ENCODE measurements around the gene BICDL2. TPM values are rescaled to one million over a fixed set of nuclear protein-coding genes. Genes with fewer than 3 reads are reported as not detected.
"Not testable (repeated sequence)": the region's sequence is repeated elsewhere in the genome, so short reads cannot be mapped to it uniquely, and the experiment has no call there.

The BICDL2 gene
- polyA plus RNA-seq, 4 donors: 0.07 to 7.7 (median 2.6) TPM

DNA sequence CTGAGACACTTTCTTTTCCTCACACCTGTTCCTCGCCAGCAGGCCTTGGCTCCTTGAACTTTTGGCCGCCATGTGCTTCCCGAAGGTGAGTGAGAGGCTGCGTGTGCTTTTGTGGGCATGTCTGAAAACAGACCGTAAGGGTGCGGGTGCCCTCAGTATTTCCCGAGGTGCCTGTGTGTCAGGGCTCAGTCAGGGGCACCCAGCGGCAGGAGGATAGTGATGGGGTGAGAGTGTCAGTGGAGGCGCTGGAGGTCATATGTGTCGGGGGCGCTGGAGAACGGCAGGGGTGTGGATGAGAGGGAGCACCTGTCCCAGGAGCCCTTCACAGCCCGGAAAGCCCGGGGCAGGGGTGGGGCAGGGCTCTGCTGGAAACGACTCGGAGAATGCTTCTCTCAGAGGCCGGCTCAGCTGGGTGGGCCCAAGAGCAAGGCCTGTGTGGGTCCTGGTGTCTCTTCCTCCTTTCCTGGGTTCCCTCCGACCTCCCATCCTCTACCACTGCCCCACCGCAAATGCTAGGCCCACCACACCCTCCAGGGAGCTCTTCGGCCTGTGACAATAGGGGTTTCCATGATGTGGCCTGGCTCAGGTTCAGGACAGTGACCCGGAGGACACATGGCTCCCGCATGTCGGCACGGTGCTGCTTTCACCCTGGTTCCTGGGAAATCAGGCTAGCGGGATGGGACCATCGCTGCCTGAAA is 29.1 kb upstream of the BICDL2 start:
- DNase-seq (ENCODE audit: low read depth in 4 of 4, low spot score in 3 of 4): no peak

DNA sequence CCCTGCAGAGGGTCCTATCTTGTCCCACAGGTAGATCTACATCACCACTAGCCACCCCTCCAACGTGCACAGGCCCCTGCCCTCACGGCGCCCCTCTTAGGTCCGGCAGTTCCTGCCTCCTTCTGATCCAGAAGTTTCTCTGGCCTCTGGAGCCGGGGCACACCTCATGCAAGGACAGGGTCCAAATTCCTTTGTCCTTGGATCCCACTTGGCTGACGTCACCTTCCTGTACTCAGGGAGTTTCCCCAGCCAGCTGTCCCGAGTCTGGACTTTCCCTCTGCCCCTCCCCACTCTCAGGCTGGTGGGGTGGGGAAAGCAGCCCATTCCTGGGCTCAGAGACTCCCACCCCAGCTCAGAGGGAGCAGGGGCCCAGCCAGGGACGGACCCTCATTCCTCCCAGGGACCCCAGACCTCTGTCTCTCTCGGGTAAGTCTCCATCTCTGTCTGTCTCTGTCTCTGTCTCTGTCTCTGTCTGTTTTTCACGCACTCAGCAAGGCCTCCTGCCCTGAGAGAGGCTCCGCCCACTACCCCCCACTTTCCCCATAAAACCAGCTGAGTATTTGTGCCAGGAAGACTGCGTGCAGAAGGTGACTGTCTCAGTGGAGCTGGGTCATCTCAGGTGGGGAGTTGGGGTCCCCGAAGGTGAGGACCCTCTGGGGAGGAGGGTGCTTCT is 28.5 kb upstream of the BICDL2 start, which contains the start of gene IL32:
IL32 (plus strand) TSS at position 572 of the 673 bp plus-strand sequence. CDS start 172 bp downstream, outside the sequence.
- DNase-seq (ENCODE audit: low read depth in 4 of 4, low spot score in 3 of 4): no peak

DNA sequence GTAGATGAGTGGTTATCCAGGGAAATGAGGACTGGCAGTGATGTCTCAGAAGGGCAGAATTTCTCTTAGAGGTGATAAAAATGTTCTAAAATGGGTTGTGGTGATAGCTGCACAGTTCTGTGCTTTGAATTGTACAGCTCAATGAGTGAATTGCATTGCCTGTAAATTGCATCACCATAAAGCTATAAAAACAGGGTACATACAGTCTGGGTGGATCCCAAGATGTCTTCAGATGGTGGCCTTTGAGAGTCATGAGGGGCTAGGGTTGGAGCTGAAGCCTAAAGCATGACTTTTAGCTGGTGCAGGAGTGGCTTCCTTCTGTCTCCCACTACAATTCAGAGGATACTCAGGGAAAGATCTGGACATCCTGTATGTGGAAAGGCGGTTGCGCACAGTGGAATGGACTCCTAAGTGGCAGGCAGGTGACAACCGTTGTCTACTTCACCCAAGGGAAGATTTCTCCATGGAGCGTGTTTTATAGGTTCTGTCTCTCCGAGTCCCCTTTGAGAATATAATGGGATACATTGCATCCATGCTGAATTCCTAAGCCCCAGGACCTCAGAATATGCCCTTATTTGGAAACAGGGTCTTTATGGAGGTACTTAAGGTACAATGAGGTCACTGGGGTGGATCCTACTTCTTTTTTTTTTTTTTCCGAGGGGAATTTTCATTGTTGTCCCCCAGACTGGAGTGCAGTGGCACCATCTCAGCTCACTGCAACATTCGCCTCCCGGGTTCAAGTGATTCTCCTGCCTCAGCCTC is 27.1 kb upstream of the BICDL2 start:
- DNase-seq (ENCODE audit: low read depth in 4 of 4, low spot score in 3 of 4): no peak

DNA sequence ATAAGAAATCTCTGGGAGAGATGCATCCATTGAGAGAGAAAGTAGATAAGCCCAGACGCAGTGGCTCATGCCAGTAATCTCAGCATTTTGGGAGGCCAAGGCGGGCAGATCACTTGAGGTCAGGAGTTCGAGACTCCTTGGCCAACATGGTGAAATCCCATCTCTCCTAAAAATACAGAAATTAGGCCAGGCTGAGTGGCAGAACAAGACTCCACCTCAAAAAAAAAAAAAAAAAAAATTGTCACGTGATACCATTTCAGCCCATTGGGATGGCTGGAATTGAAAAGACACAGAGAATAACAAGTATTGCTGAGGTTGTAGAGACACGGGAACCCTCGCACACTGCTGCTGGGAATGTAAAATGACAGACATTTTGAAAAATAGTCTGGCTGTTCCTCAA is 25.8 kb upstream of the BICDL2 start:
- DNase-seq (ENCODE audit: low read depth in 4 of 4, low spot score in 3 of 4): no peak

DNA sequence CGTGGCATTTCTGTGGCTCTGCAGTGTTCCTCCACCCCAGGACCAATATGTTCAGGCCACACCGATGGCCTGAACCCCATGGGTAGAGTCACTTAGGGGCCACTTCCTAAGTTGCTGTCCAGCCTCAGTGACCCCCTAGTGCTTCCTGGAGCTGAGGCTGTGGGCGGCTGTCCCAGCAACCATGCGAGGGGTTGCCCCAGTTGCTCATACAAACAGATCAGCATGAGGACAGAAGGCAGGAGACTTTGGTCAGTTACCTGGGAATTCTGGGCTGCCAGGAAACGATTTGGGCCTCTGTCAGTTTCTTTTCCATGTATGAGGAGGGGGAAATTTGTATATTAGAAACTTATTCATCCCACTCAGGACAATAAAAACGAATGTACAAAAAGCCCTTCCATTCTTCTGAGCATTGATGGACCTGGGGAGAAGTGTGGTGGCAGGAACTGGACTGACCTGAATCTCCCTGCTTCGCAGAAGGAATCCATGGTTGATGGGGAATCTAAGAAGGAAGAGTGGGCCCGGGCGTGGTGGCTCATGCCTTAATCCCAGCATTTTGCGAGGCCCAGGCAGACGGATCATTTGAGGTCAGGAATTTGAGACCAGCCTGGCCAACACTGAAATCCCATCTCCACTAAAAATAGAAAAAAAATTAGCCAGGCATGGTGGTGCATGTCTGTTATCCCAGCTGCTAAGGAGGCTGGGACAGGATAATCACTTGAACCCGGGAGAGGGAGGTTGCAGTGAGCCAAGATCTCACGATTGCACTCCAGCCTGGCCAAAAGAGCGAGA is 23.8 kb upstream of the BICDL2 start:
- no peak for DNase-seq (ENCODE audit: low read depth in 4 of 4, low spot score in 3 of 4)

DNA sequence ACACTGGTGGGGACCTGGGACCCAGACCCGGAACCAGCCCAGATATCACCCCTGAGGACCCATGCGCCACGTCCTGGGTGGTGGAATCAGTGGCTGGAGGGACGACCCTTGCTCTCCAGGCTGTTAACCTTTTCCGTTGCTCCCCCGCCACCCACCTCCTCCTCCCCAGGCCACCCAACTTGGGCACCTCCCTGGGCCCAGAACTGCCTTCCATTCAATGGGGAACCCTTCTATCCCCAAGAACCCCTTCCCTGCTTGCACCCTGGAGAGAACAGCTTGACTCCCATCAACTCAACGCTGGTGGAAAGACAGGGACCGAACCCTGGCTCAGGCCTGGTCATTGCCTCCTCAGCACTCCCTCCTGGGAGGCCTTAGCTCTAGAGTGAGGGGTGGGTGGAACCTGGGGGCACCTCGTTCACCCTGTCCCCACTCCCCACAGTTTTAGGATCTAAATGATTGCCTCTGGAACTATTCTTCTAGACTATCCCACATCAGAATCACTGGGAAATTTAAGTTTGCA is 23.0 kb upstream of the BICDL2 start:
- no peak for DNase-seq (ENCODE audit: low read depth in 4 of 4, low spot score in 3 of 4)

DNA sequence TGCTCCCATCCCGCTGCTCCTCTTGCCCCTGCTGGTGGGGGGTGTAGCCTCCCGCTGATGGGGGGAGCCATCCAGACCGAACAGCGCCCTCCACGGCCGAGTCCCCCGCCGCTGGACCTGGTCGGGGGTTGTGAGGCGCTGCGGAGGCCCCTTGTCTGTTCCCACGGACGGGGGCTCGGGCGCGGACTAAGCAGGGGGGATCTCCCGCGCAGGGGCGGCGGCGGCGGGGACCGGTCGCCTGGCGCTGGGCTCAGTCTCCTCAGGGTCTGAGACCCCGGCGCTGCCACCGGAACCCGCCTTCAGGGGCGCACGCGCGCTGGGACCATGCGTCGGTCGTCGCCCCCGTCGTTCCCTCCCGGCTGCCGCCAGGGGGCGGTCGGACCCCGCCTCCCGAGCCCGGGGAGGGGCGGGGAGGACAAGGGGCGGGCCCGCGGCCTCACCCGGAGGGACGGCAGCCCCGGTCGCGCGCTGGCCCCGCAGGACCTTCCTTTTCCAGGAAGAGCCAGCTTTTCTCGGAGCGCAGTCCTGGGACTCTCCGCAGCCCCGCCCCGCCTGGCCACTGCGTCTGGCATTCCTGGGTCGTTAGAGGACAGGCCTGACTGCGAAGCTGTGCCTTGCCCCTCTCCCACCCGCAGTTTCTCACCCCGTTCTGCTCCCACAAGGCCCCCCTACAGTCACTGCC is 22.4 kb upstream of the BICDL2 start:
- DNase-seq (ENCODE audit: low read depth in 4 of 4, low spot score in 3 of 4): peak in 3 of 4 donors; percentile 72 to 82 (median 78)

DNA sequence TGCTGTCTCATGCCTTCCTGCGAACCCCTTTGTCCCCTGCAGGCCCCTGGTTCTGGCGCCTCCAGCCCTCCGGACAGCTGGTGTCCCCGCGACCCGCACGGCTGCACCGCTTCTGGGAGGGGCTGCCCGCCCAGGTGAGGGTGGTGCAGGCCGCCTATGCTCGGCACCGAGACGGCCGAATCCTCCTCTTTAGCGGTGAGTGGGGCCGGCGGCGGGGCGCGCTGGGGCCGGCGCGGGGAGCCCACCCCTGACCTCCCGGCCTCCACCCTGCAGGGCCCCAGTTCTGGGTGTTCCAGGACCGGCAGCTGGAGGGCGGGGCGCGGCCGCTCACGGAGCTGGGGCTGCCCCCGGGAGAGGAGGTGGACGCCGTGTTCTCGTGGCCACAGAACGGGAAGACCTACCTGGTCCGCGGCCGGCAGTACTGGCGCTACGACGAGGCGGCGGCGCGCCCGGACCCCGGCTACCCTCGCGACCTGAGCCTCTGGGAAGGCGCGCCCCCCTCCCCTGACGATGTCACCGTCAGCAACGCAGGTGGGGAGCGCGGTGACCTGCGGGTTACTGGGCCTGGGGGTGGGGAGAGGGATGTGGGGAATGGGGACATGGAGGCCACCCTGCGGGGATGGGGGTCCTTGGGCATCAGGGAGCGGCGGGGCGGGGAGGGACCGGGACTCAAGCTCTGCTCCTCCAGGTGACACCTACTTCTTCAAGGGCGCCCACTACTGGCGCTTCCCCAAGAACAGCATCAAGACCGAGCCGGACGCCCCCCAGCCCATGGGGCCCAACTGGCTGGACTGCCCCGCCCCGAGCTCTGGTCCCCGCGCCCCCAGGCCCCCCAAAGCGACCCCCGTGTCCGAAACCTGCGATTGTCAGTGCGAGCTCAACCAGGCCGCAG is 21.6 kb upstream of the BICDL2 start:
- DNase-seq (ENCODE audit: low read depth in 4 of 4, low spot score in 3 of 4): no peak

DNA sequence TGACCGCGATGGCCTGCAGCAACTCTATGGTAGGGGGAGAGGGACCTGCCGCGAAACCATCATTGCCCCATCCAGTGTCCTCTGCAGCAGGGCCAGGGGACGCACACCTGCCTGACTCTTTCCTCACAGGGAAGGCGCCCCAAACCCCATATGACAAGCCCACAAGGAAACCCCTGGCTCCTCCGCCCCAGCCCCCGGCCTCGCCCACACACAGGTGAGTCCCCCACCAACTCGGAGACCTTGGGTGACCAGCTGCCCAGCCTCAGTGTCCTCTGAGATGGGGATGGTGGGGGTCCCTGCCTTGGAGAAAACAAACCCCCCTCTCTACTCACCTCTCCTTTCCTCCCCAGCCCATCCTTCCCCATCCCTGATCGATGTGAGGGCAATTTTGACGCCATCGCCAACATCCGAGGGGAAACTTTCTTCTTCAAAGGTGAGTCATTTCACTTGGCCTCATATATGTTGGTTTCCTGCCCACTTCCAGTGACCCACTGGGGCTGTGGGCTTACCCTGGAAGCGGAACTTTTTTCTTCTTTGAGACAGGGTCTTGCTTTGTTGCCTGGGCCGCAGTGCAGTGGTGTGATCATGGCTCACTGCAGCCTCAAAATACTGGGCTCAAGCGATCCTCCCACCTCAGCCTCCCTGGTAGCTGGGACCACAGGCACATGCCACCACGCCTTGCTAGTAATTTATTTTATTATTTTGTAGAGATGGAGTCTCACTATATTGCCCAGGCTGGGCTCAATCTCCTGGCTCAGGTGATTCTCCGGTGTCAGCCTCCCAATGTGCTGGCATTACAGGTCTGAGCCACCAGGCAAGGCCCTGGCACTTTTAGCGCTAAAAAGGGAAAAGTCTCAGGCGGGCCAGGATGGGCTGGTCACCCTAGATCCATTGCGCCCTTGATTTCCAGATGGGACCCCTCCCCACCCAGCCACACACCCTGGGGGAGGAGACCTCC is 20.7 kb upstream of the BICDL2 start:
- no peak for DNase-seq (ENCODE audit: low read depth in 4 of 4, low spot score in 3 of 4)

DNA sequence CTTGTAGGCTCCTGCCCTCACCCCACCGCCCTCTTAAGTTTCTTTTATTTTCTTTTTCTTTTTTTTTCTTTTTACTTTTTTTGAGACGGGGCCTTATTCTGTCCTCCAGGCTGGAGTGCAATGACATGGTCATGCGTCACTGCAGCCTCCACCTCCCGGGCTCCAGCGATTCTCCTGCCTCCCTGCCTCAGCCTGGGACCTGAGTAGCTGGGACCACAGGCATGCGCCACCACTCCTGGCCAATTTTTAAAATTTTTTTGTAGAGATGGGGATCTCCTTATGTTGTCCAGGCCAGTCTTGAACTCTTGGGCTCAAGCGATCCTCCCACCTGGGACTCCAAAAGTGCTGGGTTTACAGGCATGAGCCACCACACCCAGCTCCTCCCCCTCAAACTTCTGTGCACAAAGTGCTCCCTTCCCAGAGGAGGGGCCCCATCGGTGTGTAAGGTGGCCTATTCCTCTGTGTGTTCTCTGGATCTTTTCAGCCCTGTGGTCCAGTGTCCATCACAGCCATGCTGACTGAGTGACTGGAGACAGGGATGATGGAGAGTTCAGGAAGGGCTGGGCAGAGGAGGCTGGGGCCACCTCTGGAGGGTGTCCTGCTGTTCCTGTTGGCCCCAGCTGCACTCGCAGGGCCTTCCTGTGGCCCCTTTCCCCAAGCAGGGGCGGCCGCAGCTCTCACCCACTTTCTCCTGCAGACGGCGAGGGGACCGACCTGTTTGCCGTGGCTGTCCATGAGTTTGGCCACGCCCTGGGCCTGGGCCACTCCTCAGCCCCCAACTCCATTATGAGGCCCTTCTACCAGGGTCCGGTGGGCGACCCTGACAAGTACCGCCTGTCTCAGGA is 19.8 kb upstream of the BICDL2 start:
- DNase-seq (ENCODE audit: low read depth in 4 of 4, low spot score in 3 of 4): no peak

DNA sequence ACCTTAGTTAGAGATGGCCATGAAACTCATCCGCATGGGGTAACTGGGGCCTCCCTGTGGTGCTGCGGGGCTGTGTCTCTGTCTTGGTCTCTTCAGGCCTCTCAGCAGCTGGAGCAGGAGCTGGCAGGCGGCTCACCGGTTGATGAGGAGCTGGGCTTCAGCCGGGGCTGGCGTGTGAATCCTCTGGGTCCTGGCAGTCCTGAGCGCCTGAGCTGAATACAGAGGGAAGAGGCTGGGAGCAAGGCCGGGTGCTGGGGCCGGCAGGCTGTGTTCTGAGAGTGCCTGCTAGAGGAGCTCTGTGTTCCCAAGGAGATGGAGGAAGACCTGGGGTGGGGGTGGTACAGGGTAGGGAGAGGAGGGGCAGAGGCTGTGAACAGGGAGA is 19.0 kb upstream of the BICDL2 start:
- not testable (repeated sequence) for DNase-seq (ENCODE audit: low read depth in 4 of 4, low spot score in 3 of 4)

DNA sequence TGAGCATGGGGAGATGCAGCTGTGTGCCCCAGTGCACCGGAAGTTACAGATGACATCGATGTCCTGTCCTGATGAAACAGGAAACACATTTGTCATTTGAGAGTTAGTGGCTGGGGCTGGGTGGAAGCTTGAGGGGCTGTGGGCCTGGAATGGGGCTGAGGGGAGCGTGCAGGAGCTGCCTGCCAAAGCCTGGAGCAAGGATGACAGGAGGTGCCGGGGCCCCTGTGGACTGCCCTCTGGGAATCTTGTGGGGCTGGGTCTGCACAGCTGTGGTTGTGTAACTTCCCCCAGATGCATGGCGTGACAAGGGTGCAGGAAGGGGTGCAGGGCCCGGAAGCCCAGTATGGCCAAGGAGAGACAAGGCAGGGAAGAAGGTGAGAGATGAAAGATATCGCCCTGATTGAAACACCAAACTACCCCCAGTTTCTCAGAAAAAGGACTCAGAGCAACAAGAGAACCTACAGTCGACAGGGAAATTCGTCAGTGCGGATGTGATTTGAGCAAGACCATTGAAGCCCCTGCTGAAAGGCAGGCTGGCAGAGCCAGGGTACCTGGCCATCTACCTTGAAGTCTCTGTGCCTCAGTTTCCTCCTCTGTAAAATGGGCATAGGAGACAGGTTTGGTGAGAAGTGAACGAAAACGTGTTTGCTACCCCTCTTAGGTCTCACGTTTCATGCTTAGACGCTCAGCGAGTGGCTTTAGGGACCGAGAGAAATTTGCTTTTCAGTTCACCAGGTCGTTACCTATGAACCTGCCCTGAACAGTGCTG is 18.4 kb upstream of the BICDL2 start:
- no peak for DNase-seq (ENCODE audit: low read depth in 4 of 4, low spot score in 3 of 4)

DNA sequence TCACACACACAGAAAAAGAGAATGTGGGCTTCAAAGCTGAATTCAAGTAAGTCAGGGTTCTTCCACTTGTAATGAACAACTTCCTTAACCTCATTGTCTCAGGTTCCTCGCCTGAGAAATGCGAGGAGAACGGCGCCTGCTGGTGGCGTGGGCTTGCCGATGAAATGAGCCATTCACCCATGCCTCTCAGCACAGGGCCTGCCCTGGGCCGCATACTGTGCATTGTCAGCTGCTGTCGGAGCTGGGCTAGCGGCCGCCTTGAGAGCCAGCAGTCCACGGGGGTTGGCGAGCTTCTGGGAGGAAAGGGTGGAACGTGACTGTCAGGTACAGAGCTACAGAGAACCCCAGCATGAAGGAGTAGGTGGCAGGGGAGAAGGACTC is 16.6 kb upstream of the BICDL2 start:
- DNase-seq (ENCODE audit: low read depth in 4 of 4, low spot score in 3 of 4): not testable (repeated sequence)

DNA sequence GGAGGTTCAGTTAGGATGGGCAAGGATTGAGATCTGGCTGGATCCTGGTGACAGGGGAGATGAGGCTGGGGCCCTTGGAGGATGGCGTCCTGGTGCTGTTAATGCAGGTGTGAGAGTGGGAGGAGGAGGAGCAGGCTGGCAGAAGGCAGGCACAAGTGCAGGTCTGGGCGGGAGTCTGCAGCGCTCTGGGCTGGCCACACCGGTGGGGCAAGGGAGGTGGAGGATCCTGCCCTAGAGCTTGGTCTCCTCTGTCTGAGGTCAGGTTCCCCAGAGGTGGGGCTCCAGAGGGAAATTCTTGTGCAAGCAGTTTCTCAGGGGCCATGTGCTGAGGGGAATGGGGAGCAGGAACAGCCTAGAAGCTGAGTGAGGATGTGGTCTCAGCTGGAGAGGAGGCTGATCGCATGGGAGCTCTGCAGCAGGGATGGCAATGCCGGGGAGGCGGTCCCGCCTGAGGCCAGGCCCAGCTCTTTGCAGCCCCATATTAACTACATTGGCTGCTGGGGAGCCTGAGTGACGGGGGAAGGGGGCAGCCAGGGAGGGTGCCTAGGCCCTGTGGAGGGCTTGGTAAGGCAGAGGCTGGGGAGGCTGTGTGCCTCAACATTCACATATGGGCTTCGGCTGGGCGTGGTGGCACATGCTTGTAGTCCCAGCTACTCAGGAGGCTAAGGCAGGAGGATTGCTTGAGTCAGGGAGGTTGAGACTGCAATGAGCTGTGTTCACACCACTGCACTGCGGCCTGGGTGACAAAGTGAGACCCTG is 16.0 kb upstream of the BICDL2 start:
- not testable (repeated sequence) for DNase-seq (ENCODE audit: low read depth in 4 of 4, low spot score in 3 of 4)

DNA sequence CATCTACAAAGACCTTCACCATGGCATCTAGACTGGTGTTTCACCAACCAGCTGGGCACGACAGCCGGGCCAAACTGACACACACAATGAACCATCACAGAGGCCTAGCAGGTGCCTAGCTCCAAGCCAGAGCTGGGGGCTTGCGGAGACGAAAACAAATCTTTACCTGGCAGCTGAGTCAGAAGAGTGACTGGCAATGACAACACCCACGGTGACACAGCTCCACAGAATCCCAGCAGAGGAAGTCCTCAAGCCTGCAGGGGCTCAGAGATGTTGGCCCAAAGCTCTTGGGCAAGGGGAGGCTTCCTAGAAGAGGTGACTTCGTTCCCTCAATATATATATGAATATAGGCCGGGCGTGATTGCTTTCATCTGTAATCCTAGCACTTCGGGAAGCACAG is 14.8 kb upstream of the BICDL2 start:
- no peak for DNase-seq (ENCODE audit: low read depth in 4 of 4, low spot score in 3 of 4)

Data from left renal pelvis (tissue), 4 donors.